Measurements from ENCODE around the gene FCER1G. TPM values are rescaled to one million over a fixed set of nuclear protein-coding genes. Genes with fewer than 3 reads are reported as not detected.

Gene FCER1G
- total RNA-seq, 2 experiments from 2014 or later: 2.0 TPM

GRCh38 chr1:161171696-161172095 lies 43.4 kb upstream of the FCER1G start:
- Mint-ChIP-seq H3K4me3 (no peak overlapping the region), H3K9me3 (no peaks in the 10 kb centered on the region), H3K36me3 (ENCODE audit: low read depth) (peaks cover 78% of the 10 kb centered on the region), H3K4me1 (ENCODE audit: low read depth) (peaks cover 55% of the 10 kb centered on the region), H3K27me3 (no peaks in the 10 kb centered on the region), H3K27ac (no peak overlapping the region)
- POLR2A ChIA-PET: interaction anchor here (1.4 to 3.2 kb wide), 2 partner anchors 9 to 11 kb away, joined by 3 to 17 read pairs; no protein-coding TSS in a partner anchor
- Histone ChIP-seq H3K4me3 (ENCODE audit: low read length) (no peak overlapping the region), H3K36me3 (ENCODE audit: insufficient read depth, low read length) (peaks cover 68% of the 10 kb centered on the region), H3K4me1 (ENCODE audit: insufficient read depth, low read length) (peaks cover 51% of the 10 kb centered on the region), H3K27me3 (ENCODE audit: control insufficient read depth in 1 of 2, insufficient read depth in 2 of 2, low read length in 2 of 2) (no peaks in the 10 kb centered on the region), H3K9me3 (ENCODE audit: control insufficient read depth in 1 of 2, insufficient read depth in 1 of 2, low read length in 2 of 2) (no peaks in the 10 kb centered on the region), H3K27ac (ENCODE audit: low read depth in 1 of 2, low read length in 2 of 2) (no peak overlapping the region)
- intact Hi-C loops (cut with DNase I, micrococcal nuclease): loop anchor here in 1 of 2 experiments (5.0 kb wide), 1 partner anchor 216 kb away; no protein-coding TSS in a partner anchor
- CTCF ChIA-PET: no interaction called here
- ATAC-seq (ENCODE audit: poor library complexity) (no peak), DNase-seq (no peak)
- TF ChIP-seq, protein P1, sequence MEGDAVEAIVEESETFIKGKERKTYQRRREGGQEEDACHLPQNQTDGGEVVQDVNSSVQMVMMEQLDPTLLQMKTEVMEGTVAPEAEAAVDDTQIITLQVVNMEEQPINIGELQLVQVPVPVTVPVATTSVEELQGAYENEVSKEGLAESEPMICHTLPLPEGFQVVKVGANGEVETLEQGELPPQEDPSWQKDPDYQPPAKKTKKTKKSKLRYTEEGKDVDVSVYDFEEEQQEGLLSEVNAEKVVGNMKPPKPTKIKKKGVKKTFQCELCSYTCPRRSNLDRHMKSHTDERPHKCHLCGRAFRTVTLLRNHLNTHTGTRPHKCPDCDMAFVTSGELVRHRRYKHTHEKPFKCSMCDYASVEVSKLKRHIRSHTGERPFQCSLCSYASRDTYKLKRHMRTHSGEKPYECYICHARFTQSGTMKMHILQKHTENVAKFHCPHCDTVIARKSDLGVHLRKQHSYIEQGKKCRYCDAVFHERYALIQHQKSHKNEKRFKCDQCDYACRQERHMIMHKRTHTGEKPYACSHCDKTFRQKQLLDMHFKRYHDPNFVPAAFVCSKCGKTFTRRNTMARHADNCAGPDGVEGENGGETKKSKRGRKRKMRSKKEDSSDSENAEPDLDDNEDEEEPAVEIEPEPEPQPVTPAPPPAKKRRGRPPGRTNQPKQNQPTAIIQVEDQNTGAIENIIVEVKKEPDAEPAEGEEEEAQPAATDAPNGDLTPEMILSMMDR (IDR thresholded peaks at IDR 0.05): no peak

- H3K36me3 Mint-ChIP-seq (ENCODE audit: low read depth): peaks cover 84% of the 10 kb centered on the region
- Histone ChIP-seq H3K27ac (ENCODE audit: low read depth in 1 of 2, low read length in 2 of 2) (no peak overlapping the region), H3K27me3 (ENCODE audit: control insufficient read depth in 1 of 2, insufficient read depth in 2 of 2, low read length in 2 of 2) (no peaks in the 10 kb centered on the region), H3K4me3 (ENCODE audit: low read length) (no peak overlapping the region), H3K9me3 (ENCODE audit: control insufficient read depth in 1 of 2, insufficient read depth in 1 of 2, low read length in 2 of 2) (no peaks in the 10 kb centered on the region), H3K4me1 (ENCODE audit: insufficient read depth, low read length) (peaks cover 47% of the 10 kb centered on the region), H3K36me3 (ENCODE audit: insufficient read depth, low read length) (peaks cover 68% of the 10 kb centered on the region)
- DNase-seq: no peak
- no peak for ATAC-seq (ENCODE audit: poor library complexity)
- peak overlapping the region; percentile 36 for H3K27ac Mint-ChIP-seq
- no peaks in the 10 kb centered on the region for H3K27me3 Mint-ChIP-seq
- H3K4me1 Mint-ChIP-seq (ENCODE audit: low read depth): peaks cover 55% of the 10 kb centered on the region
- CTCF ChIA-PET: no interaction called here
- TF ChIP-seq, protein P1 (IDR thresholded peaks at IDR 0.05): no peak
- H3K9me3 Mint-ChIP-seq: no peaks in the 10 kb centered on the region
- POLR2A ChIA-PET: interaction anchor here (1.0 to 1.5 kb wide), 2 partner anchors 9 to 13 kb away, joined by 3 to 7 read pairs; no protein-coding TSS in a partner anchor
- intact Hi-C loops (cut with DNase I, micrococcal nuclease): loop anchor here in 1 of 2 experiments (5.0 kb wide), 1 partner anchor 215 kb away; no protein-coding TSS in a partner anchor
- H3K4me3 Mint-ChIP-seq: peak overlapping the region; percentile 31
These were observed 42.7 kb upstream of the FCER1G start for GRCh38 chr1:161172349-161172748.

- Histone ChIP-seq H3K36me3 (ENCODE audit: insufficient read depth, low read length) (peaks cover 68% of the 10 kb centered on the region), H3K27ac (ENCODE audit: low read depth in 1 of 2, low read length in 2 of 2) (no peak overlapping the region), H3K27me3 (ENCODE audit: control insufficient read depth in 1 of 2, insufficient read depth in 2 of 2, low read length in 2 of 2) (no peaks in the 10 kb centered on the region), H3K4me3 (ENCODE audit: low read length) (no peak overlapping the region), H3K4me1 (ENCODE audit: insufficient read depth, low read length) (peaks cover 47% of the 10 kb centered on the region), H3K9me3 (ENCODE audit: control insufficient read depth in 1 of 2, insufficient read depth in 1 of 2, low read length in 2 of 2) (no peaks in the 10 kb centered on the region)
- Mint-ChIP-seq H3K9me3 (no peaks in the 10 kb centered on the region), H3K36me3 (ENCODE audit: low read depth) (peaks cover 85% of the 10 kb centered on the region), H3K27ac (peak overlapping the region; percentile 36), H3K4me1 (ENCODE audit: low read depth) (peaks cover 57% of the 10 kb centered on the region), H3K4me3 (peak overlapping the region; percentile 25), H3K27me3 (no peaks in the 10 kb centered on the region)
- ChIA-PET CTCF (no interaction called here), POLR2A (interaction anchor here (1.0 to 1.5 kb wide), 2 partner anchors 9 to 13 kb away, joined by 3 to 7 read pairs; no protein-coding TSS in a partner anchor)
- DNase-seq: no peak
- ATAC-seq (ENCODE audit: poor library complexity): no peak
- intact Hi-C loops (cut with DNase I, micrococcal nuclease): loop anchor here in 1 of 2 experiments (5.0 kb wide), 1 partner anchor 214 kb away; no protein-coding TSS in a partner anchor
- TF ChIP-seq, protein P1 (IDR thresholded peaks at IDR 0.05): no peak
These were observed 42.2 kb upstream of the FCER1G start for GRCh38 chr1:161172776-161173376.

All from CD4-positive, alpha-beta T cell (primary cell).